T follicular helper cell (primary cell): ENCODE results near the gene GLOD4.

Source experiments
- DNase-seq: peaks from one replicate; pipeline ENCODE4 v3.0.0-alpha.2; 2020; ENCODE audit warnings: low read depth

Gene GLOD4

GRCh38 chr17:740240-741017 is 41.7 kb downstream of the GLOD4 start:
- DNase-seq: no peak

GRCh38 chr17:737561-738113 is 44.4 kb downstream of the GLOD4 start:
- DNase-seq: no peak

- DNase-seq: no peak
These were observed 48.3 kb downstream of the GLOD4 start for GRCh38 chr17:733743-734142.

GRCh38 chr17:732902-733720 is 49.0 kb downstream of the GLOD4 start:
- DNase-seq: no peak

DNA sequence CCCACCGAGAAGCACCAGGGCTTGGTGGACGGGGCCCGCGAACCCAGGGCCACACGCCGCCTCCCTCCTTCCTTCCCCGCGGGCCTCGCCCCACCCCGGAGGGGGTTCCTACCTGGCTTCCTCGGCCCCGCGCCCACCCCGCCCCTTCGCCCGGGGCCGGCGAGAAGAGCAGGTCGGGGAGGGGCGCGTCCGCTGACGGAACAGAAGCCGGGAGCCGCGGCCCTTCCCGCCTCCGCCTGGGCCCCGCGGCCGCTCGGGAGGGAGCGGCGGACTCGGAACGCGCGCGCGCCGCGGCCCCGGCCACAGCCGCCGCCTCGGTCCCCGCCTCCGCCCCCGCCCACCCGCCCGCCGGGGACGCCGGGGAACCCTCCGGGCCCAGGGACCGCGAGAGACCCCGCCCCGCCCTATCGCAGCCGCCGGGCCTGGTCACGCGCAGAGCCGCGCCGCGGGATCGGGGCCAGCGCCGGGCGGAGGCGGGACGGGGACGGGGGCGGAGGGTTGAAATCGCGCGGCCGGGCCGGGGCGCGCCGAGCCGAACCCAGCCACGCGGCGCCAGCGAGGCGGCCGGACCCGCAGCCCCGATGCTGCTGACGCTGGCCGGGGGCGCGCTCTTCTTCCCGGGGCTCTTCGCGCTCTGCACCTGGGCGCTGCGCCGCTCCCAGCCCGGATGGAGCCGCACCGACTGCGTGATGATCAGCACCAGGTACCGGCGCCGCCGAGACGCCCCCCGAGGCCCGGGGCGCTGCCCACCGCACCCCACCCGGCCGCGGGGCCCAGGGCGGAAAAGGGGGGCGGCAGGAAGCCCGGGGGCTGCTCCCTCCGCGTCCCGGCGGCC is 49.8 kb downstream of the GLOD4 start, which contains the start of gene TLCD3A:
Gene TLCD3A (plus strand): TSS at position 530 of the 835 bp plus-strand sequence. CDS start 52 bp downstream, at position 582.
- no peak for DNase-seq

- no peak for DNase-seq
These were observed 50.4 kb downstream of the GLOD4 start for GRCh38 chr17:731644-732066.

DNA sequence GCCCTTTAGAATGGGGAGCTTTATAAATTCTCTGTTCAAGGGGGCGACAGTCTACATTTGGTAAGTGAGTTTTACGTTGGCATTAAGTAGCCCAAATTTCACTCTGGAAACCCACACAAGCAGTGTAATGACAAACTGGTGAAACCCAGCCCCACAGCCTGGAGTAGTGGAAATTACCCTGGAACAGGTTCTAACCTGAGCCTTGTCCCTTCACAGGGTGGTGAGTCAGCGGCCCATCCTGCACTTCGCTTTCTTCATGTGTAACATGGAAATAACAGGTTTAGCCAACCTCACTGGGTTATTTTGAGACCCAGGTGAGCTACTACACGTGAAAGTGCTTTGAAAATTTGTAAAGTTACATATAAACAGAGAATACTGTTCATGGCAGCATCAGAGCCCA is 53.2 kb downstream of the GLOD4 start:
- no peak for DNase-seq

DNA sequence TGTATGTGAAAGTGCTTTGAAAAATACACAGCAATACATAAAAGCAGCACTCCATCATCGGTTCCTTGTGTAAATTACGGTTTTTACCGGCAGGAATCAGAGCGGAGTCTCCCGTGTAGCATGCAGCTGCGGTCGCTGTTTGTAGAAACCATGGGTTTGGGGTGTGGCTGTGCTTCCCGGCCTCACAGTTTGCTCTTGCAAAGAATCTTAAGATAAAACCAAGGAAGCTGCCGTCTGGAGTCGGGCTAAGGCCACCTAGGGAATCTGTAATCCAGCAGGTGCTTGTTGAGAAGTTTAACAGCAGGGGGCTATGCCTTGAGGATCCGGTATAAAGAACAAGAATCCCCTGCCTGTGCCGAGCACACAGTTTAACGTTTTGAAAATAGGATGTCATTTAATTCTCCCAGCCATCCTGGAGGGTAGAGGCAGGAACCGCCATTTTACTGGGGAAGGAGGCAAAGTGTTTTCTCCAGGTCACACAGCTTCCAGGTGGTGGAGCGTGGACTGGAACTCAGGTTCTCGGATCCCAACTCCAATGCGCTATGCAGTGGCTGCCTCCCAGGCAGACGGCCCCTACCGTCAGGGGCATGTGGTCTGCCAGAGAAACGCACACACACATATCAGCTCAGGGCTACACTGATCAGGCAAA is 55.7 kb downstream of the GLOD4 start:
- no peak for DNase-seq

GRCh38 chr17:725746-726145 is 56.3 kb downstream of the GLOD4 start:
- no peak for DNase-seq

- DNase-seq: no peak
These were observed 57.0 kb downstream of the GLOD4 start for GRCh38 chr17:725084-725483.

GRCh38 chr17:721540-721937 is 60.5 kb downstream of the GLOD4 start:
- no peak for DNase-seq

GRCh38 chr17:720706-721539 is 61.2 kb downstream of the GLOD4 start:
- no peak for DNase-seq

DNA sequence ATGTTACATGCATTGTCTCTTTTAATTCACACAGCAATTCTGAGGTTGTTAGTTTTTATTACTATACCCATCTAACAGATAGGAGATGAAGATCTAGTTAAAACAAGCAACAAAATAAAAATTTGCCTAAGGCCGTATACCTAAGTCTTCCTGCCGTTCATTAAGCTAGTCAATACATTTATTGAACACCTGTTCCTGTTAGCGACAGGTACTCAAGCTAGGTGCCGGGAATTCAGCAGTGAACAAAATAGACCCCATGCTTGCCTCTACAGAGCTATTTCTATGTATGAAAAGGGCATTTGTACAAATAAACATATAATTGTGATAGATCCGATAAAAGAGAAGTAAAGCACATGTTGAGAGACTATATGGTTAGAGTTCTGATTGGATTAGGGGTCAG is 64.0 kb downstream of the GLOD4 start:
- DNase-seq: no peak
